Ovary (tissue), 9 donors: ENCODE data around the gene SYNJ1. TPM values are rescaled to one million over a fixed set of nuclear protein-coding genes. Genes with fewer than 3 reads are reported as not detected.
"Not testable (repeated sequence)": the region's sequence is repeated elsewhere in the genome, so short reads cannot be mapped to it uniquely, and the experiment has no call there.

Source experiments
- DNase-seq, 5 donors: peaks; one replicate each; pipeline ENCODE4 v3.0.0-alpha.2; 2019 to 2020
- H3K27ac ChIP-seq, 2 donors: fragments of 200-600 bp; one replicate each; pipeline versions ENCODE4 v1.5.1 to v1.8.0; 2019 to 2022
- H3K27me3 ChIP-seq: fragments of 200-600 bp; one replicate; pipeline ENCODE4 v1.8.0; 2022
- H3K36me3 ChIP-seq: fragments of 200-600 bp; sonication (generic); one replicate; pipeline ENCODE4 v1.5.1; 2019
- H3K4me1 ChIP-seq: one replicate; pipeline ENCODE4 v1.8.1; 2013; ENCODE audit warnings: mild to moderate bottlenecking, moderate library complexity; ENCODE audit not compliant: insufficient read depth
- H3K4me3 ChIP-seq: fragments of 200-600 bp; sonication (generic); one replicate; pipeline ENCODE4 v1.5.1; 2017
- H3K9me3 ChIP-seq, 2 donors: fragments of 200-600 bp in 1 of 2; sonication (generic) in 1 of 2; one replicate each; pipeline versions ENCODE4 v1.5.1 to v1.8.1; 2013 to 2019; ENCODE audit warnings: mild to moderate bottlenecking in 1 of 2, moderate library complexity in 1 of 2
- EP300 ChIP-seq: sonication (generic); formaldehyde crosslinking; IDR thresholded peaks from one replicate; pipeline ENCODE4 v1.6.1; 2017; ENCODE audit warnings: antibody characterized with exemption
- POLR2A ChIP-seq: fragments of 450-650 bp; IDR thresholded peaks from one replicate; pipeline ENCODE4 v1.6.1; 2017; ENCODE audit warnings: antibody characterized with exemption, mild to moderate bottlenecking, moderate library complexity
- WGBS, 3 donors: extraction: QIAGEN DNeasy Blood & Tissue Kit in 1 of 3; methylation state at CpG; one replicate each; pipeline versions ENCODE4 v1.1.5 to v1.1.7; 2013 to 2017; 5-methylcytosine and 5-hydroxymethylcytosine counted together
- intact Hi-C, 4 donors: fragments of 100-400 bp; cut with DNase I; formaldehyde crosslinking; loops; one replicate each; pipeline versions ENCODE4 v1.11.0 to v1.15.1; 2022 to 2023
- polyA plus RNA-seq, 2 donors: library from polyadenylated mRNA; stranded (reverse); fragments of 200-250 nt in 1 of 2; fragments of 350-450 nt in 1 of 2; fragmentation: Illumina TruSeq in 1 of 2; extraction: RNeasy Lipid Tissue Mini Kit (QIAGEN cat#74804) in 1 of 2; gene quantifications; one replicate each; pipeline ENCODE4 v1.2.3, GENCODE V29; 2013 to 2014
- total RNA-seq, 7 donors: library from RNA; depleted of rRNA in 2 of 7; stranded (reverse); fragments of >200 nt in 2 of 7; fragmentation: NEBNext Ultra II Directional in 3 of 7; extraction: Animal tissue kit (Norgen Biotek cat#: 25700) in 3 of 7; gene quantifications; one replicate each; pipeline versions ENCODE4 v1.1.0 to v1.2.4, GENCODE V29; 2016 to 2023
- TF ChIP-seq, protein P1 (sequence below), 3 donors: fragments of 450-650 bp in 2 of 3; fragments of 200-600 bp in 1 of 3; IDR thresholded peaks; one replicate each; pipeline versions ENCODE4 v1.5.1 to v1.8.0; 2016 to 2022; ENCODE audit warnings: antibody characterized with exemption in 3 of 3, mild to moderate bottlenecking in 1 of 3
- donor health status: DM: no; HTN: no; CAD: no; lungs with moderate emphysema.
- donor health status: DM: no; HTN: no; CAD: no.
- donor health status: Bipolar disorder and iron deficiency.
- donor health status: DM: yes; HTN: yes; CAD: no.
- donor health status: DM: no; HTN: no; CAD: no.
- donor health status: DM: yes; HTN: yes; CAD: no.

Gene SYNJ1
- total and polyA plus RNA-seq, 9 donors, result 4.8 to 15.6 (median 9.9) TPM

- no peaks in the 10 kb centered on the region for H3K36me3 ChIP-seq
- TF ChIP-seq, protein P1, sequence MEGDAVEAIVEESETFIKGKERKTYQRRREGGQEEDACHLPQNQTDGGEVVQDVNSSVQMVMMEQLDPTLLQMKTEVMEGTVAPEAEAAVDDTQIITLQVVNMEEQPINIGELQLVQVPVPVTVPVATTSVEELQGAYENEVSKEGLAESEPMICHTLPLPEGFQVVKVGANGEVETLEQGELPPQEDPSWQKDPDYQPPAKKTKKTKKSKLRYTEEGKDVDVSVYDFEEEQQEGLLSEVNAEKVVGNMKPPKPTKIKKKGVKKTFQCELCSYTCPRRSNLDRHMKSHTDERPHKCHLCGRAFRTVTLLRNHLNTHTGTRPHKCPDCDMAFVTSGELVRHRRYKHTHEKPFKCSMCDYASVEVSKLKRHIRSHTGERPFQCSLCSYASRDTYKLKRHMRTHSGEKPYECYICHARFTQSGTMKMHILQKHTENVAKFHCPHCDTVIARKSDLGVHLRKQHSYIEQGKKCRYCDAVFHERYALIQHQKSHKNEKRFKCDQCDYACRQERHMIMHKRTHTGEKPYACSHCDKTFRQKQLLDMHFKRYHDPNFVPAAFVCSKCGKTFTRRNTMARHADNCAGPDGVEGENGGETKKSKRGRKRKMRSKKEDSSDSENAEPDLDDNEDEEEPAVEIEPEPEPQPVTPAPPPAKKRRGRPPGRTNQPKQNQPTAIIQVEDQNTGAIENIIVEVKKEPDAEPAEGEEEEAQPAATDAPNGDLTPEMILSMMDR (IDR thresholded peaks at IDR 0.05), result no peak
- TF ChIP-seq POLR2A (no peak), EP300 (no peak)
- intact Hi-C loops, result no loop called here
Measured at GRCh38 chr21:32739946-32740345, 12.1 kb upstream of the SYNJ1 start.

DNA sequence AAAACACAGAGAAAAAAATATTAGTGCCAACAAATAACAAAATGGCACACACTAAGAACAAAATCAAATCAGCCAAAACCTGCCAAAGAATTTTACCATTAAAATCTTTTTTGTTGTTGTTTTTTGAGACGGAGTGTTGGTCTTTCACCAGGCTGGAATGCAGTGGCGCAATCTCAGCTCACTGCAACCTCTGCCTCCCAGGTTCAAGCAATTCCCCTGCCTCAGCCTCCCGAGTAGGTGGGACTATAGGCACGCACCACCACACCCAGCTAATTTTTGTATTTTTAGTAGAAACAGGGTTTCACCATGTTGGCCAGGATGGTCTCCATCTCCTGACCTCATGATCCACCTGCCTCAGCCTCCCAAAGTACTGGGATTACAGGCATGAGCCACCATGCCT lies 8.3 kb upstream of the SYNJ1 start:
- 72 to 83% (median 79%) methylated on average over 4 of the region's 4 CpGs for WGBS, 3 donors
- H3K9me3 ChIP-seq, H3K27me3 ChIP-seq, intact Hi-C loops, H3K4me3 ChIP-seq, DNase-seq, H3K27ac ChIP-seq, H3K4me1 ChIP-seq, H3K36me3 ChIP-seq: not testable (repeated sequence)

More at GRCh38 chr21:32739946-32740345, 12.1 kb upstream of the SYNJ1 start:
- whole genome bisulfite sequencing, 3 donors, result 95 to 98% (median 96%) methylated on average over 2 of the region's 2 CpGs
- Histone ChIP-seq H3K27ac (no peak overlapping the region), H3K4me3 (no peak overlapping the region), H3K4me1 (no peaks in the 10 kb centered on the region), H3K27me3 (no peaks in the 10 kb centered on the region), H3K9me3 (no peaks in the 10 kb centered on the region)
- DNase-seq, result no peak

- Histone ChIP-seq H3K4me1 (no peaks in the 10 kb centered on the region), H3K27ac (no peak overlapping the region), H3K4me3 (no peak overlapping the region), H3K27me3 (no peaks in the 10 kb centered on the region), H3K9me3 (no peaks in the 10 kb centered on the region), H3K36me3 (no peaks in the 10 kb centered on the region)
- intact Hi-C loops, result no loop called here
- WGBS, 3 donors, result 82 to 91% (median 89%) methylated on average over 2 of the region's 2 CpGs
- TF ChIP-seq, protein P1 (IDR thresholded peaks at IDR 0.05), result no peak
- no peak for TF ChIP-seq EP300
- no peak for TF ChIP-seq POLR2A
- no peak for DNase-seq
Measured at GRCh38 chr21:32735524-32735923, 7.7 kb upstream of the SYNJ1 start.

- Histone ChIP-seq H3K4me3 (no peak overlapping the region), H3K4me1 (no peaks in the 10 kb centered on the region), H3K36me3 (no peaks in the 10 kb centered on the region), H3K27me3 (no peaks in the 10 kb centered on the region), H3K9me3 (no peaks in the 10 kb centered on the region), H3K27ac (no peak overlapping the region)
- intact Hi-C loops, result loop anchor here in 1 of 4 donors (5.0 kb wide), 1 partner anchor 1537 kb away; no protein-coding TSS in a partner anchor
- TF ChIP-seq EP300, result no peak
- TF ChIP-seq, protein P1 (IDR thresholded peaks at IDR 0.05), result no peak
- TF ChIP-seq POLR2A, result no peak
- 89 to 95% (median 91%) methylated on average over 5 of the region's 5 CpGs for WGBS, 3 donors
- DNase-seq, result no peak
Measured at GRCh38 chr21:32733990-32734613, 6.3 kb upstream of the SYNJ1 start.

DNA sequence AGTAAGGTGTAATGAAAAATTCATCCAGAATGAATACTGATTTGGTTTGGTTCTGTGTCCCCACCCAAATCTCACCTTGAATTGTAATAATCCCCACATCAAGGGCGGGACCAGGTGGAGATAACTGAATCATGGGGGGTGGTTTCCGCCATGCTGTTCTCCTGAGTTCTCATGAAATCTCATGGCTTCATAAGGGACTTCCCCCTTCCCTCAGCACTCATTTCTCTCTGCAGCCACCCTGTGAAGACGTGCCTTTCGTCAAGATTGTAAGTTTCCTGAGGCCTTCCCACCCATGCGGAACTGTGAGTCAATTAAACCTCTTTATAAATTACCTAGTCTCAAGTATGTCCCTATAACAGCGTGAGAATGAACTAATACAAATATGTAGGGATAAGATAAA lies 5.5 kb upstream of the SYNJ1 start:
- DNase-seq, result no peak
- WGBS, 3 donors, result 94 to 100% (median 97%) methylated on average over 6 of the region's 6 CpGs
- H3K4me1 ChIP-seq, result peaks cover 5% of the 10 kb centered on the region
- H3K36me3 ChIP-seq, result no peaks in the 10 kb centered on the region
- no peaks in the 10 kb centered on the region for H3K27me3 ChIP-seq
- H3K27ac ChIP-seq, result no peak overlapping the region
- intact Hi-C loops, result loop anchor here in 1 of 4 donors (5.0 kb wide), 1 partner anchor 1536 kb away; no protein-coding TSS in a partner anchor
- H3K9me3 ChIP-seq, result no peaks in the 10 kb centered on the region
- TF ChIP-seq, protein P1 (IDR thresholded peaks at IDR 0.05), result no peak
- no peak for TF ChIP-seq EP300
- TF ChIP-seq POLR2A, result no peak
- H3K4me3 ChIP-seq, result no peak overlapping the region
